Nucleus accumbens (tissue), 56 donors: ENCODE data around the gene MMP14.
"Not testable (repeated sequence)": the region's sequence is repeated elsewhere in the genome, so short reads cannot be mapped to it uniquely, and the experiment has no call there.

Experiments
- DNase-seq, 56 donors: peaks; one replicate each; lab custom pipeline; 2025; lab: John Stamatoyannopoulos, UW

The MMP14 gene

GRCh38 chr14:22813145-22813544, 23.2 kb upstream of the MMP14 start:
- no peak for DNase-seq

GRCh38 chr14:22814373-22814772, 22.0 kb upstream of the MMP14 start:
- DNase-seq: no peak

GRCh38 chr14:22814941-22815713, 21.3 kb upstream of the MMP14 start, which contains the start of gene SLC7A7:
Gene SLC7A7, minus strand, starts transcription at chr14:22815435. Its CDS starts 2,037 bp downstream, at chr14:22813398.
- DNase-seq: no peak

GRCh38 chr14:22819151-22819988, 17.0 kb upstream of the MMP14 start:
- DNase-seq: peak in 3 of 56 donors; percentile 7 to 14 (median 9)

- no peak for DNase-seq
Measured at GRCh38 chr14:22820731-22821130, 15.7 kb upstream of the MMP14 start.

- no peak for DNase-seq
Measured at GRCh38 chr14:22821193-22822015, 15.0 kb upstream of the MMP14 start.

GRCh38 chr14:22822016-22822570, 14.3 kb upstream of the MMP14 start:
- DNase-seq: no peak

GRCh38 chr14:22822571-22823098, 13.8 kb upstream of the MMP14 start:
- DNase-seq: peak in 46 of 56 donors; percentile 15 to 76 (median 51)

GRCh38 chr14:22824711-22825359, 11.6 kb upstream of the MMP14 start:
- DNase-seq: no peak

GRCh38 chr14:22829076-22829660, 7.2 kb upstream of the MMP14 start:
- DNase-seq: not testable (repeated sequence)

GRCh38 chr14:22829661-22830442, 6.5 kb upstream of the MMP14 start, which contains the start of gene MRPL52:
Gene MRPL52, plus strand, starts transcription at chr14:22829887. Its CDS starts 26 bp downstream, at chr14:22829913.
- DNase-seq: peak in 55 of 56 donors; percentile 43 to 95 (median 86)

- no peak for DNase-seq
Measured at GRCh38 chr14:22830443-22831010, 5.9 kb upstream of the MMP14 start.

GRCh38 chr14:22835505-22835904, 880 bp upstream of the MMP14 start:
- no peak for DNase-seq

- peak in 15 of 56 donors; percentile 14 to 61 (median 27) for DNase-seq
Measured at GRCh38 chr14:22837114-22837749, 847 bp downstream of the MMP14 start.

- DNase-seq: peak in 4 of 56 donors; percentile 10 to 33 (median 22)
Measured at GRCh38 chr14:22837750-22838538, 1.6 kb downstream of the MMP14 start.

- DNase-seq: peak in 2 of 56 donors; percentile 21 to 28
Measured at GRCh38 chr14:22838631-22839041, 2.3 kb downstream of the MMP14 start.
